Measurements from ENCODE around the gene ERLIN1.
A peak's percentile ranks its signal among the peaks of the same experiment; 100 is the strongest.

The ERLIN1 gene

GRCh38 chr10:100185364-100186252 is at the start of gene ERLIN1:
Gene ERLIN1, minus strand, starts transcription at chr10:100186029. Its CDS starts 403 bp downstream, at chr10:100185626.
- in situ Hi-C loops (cut with MboI; ENCODE audit: low sequenced_read_pairs), result no loop called here

DNA sequence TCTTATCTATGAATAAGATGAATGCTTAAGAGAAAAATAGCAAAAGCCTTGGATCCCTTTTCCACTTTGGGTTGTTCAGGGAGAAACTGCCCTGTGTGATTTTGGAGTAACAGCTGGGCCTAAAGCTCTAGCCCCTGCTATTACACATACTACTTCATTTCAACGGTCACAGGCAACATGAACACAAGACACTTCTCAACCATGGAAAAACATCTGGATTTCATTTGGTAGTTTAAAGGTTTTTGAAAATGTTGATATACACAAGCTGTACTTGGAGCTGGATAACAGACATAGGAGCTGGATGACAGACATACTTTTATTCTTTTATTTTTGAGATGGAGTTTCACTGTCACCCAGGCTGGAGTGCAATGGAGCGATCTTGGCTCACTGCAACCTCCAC is 46.3 kb upstream of the ERLIN1 start:
- in situ Hi-C loops (cut with MboI; ENCODE audit: low sequenced_read_pairs), result no loop called here
- peaks cover 29% of the 10 kb centered on the region for H3K36me3 ChIP-seq (replicated peaks)

More at GRCh38 chr10:100185364-100186252, at the start of gene ERLIN1:
- Histone ChIP-seq H3K9me3 (no peaks in the 10 kb centered on the region), H3K4me1 (peaks cover 14% of the 10 kb centered on the region), H3K4me3 (peak within 1 kb of the TSS; percentile 52), H3K27me3 (ENCODE audit: low read depth) (no peaks in the 10 kb centered on the region), H3K36me3 (replicated peaks) (peaks cover 25% of the 10 kb centered on the region)
- DNase-seq (ENCODE audit: low spot score in 2 of 2), result peak; percentile 90 to 95

GRCh38 chr10:100229819-100230422 is 44.1 kb upstream of the ERLIN1 start:
- H3K36me3 ChIP-seq (replicated peaks), result peaks cover 21% of the 10 kb centered on the region
- in situ Hi-C loops (cut with MboI; ENCODE audit: low sequenced_read_pairs), result no loop called here
- H3K4me3 ChIP-seq, result peak overlapping the region; percentile 68

More for the DNA sequence above, 46.3 kb upstream of the ERLIN1 start:
- Histone ChIP-seq H3K4me1 (peaks cover 8% of the 10 kb centered on the region), H3K27me3 (ENCODE audit: low read depth) (no peaks in the 10 kb centered on the region), H3K4me3 (no peak overlapping the region), H3K9me3 (no peaks in the 10 kb centered on the region)
- DNase-seq (ENCODE audit: low spot score in 2 of 2), result no peak

DNA sequence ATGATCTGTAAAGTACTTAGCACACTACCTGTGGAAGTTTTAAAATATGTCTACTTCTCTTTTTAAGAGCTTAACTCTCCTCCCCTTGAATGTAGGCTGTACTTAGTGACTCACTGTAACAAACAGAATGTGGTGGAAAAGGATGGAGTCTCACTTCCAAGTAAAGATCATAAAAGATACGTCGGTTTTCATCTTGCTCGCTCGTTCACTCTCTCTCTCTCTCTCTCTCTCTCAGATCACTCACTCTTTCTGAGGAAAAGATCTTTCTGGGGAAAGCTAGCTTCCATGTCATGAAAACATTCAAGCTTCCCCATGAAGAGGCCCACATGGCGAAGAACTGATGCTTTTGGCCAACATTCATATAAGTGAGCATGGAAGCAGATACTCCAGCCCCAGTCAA is 38.0 kb upstream of the ERLIN1 start:
- H3K36me3 ChIP-seq (replicated peaks), result peaks cover 56% of the 10 kb centered on the region
- no peak overlapping the region for H3K4me3 ChIP-seq
- H3K4me1 ChIP-seq, result peaks cover 8% of the 10 kb centered on the region
- no peak for DNase-seq (ENCODE audit: low spot score in 2 of 2)
- no peaks in the 10 kb centered on the region for H3K9me3 ChIP-seq
- H3K27me3 ChIP-seq (ENCODE audit: low read depth), result no peaks in the 10 kb centered on the region
- in situ Hi-C loops (cut with MboI; ENCODE audit: low sequenced_read_pairs), result no loop called here

More at GRCh38 chr10:100229819-100230422, 44.1 kb upstream of the ERLIN1 start:
- no peaks in the 10 kb centered on the region for H3K9me3 ChIP-seq
- DNase-seq (ENCODE audit: low spot score in 2 of 2), result no peak
- H3K27me3 ChIP-seq (ENCODE audit: low read depth), result no peaks in the 10 kb centered on the region
- peaks cover 8% of the 10 kb centered on the region for H3K4me1 ChIP-seq

DNA sequence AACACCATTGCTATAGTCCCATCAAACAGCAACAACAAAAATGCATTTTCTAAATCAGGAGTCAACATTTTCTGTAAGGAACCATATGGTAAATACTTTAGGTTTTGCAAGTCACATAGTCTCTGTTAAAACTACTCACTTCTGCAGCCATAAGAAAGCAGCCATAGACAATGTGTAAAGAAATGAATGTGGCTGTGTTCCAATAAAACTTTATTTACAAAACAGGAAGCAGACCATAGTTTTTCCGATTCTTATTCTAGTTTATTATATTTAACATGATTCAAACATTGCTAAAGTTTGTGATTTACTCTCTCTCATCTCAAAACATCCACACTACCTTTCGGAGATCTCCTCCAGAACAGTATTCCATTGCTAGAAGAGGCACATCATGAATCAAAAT is 36.7 kb upstream of the ERLIN1 start:
- no peak for DNase-seq (ENCODE audit: low spot score in 2 of 2)
- H3K36me3 ChIP-seq (replicated peaks), result peaks cover 69% of the 10 kb centered on the region
- H3K27me3 ChIP-seq (ENCODE audit: low read depth), result no peaks in the 10 kb centered on the region
- H3K4me3 ChIP-seq, result no peak overlapping the region
- in situ Hi-C loops (cut with MboI; ENCODE audit: low sequenced_read_pairs), result no loop called here
- H3K9me3 ChIP-seq, result no peaks in the 10 kb centered on the region
- no peaks in the 10 kb centered on the region; the same call in 1 of the 2 replicates for H3K4me1 ChIP-seq

DNA sequence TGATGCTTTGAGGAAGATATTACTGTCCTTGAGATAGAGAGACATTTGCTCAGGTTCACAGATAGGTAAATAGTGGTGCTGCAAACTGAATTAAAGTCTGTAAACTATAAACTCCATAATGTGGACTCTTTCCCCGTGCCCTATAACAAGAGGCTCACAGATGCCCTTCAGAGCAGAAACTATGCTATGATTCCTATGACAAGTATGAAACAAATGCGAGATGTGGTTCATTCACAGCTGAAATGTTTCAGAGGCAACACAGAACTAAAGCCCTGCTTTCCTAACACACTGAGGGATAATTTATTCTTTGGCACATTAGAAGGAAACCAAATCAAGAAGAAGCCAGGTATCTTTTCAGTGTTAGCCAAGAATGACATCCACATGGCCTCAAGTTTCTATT is 30.2 kb upstream of the ERLIN1 start:
- H3K4me1 ChIP-seq, result peaks cover 3% of the 10 kb centered on the region
- no peak overlapping the region for H3K4me3 ChIP-seq
- peaks cover 69% of the 10 kb centered on the region for H3K36me3 ChIP-seq (replicated peaks)
- H3K9me3 ChIP-seq, result no peaks in the 10 kb centered on the region
- in situ Hi-C loops (cut with MboI; ENCODE audit: low sequenced_read_pairs), result no loop called here
- no peak for DNase-seq (ENCODE audit: low spot score in 2 of 2)
- no peaks in the 10 kb centered on the region for H3K27me3 ChIP-seq (ENCODE audit: low read depth)

DNA sequence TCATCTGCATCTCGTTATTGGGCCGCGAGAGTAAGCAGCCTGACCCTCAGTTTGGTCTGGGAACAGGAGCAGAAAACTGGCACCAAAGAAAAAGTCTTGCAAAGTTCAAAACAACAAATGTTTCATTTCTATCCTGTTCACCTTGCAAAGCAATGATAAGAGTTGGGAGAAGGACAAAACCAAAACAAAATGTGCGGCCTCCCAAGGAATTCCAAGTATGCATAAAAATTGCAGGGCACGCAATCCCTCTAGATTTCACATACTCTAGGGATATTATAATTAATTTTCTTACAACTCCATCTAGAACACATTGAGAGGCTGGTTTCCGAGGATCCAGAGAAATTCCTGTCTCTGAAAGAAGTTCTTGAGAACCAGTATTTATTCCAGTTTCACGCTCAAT is 23.5 kb upstream of the ERLIN1 start:
- Histone ChIP-seq H3K27me3 (ENCODE audit: low read depth) (no peaks in the 10 kb centered on the region), H3K4me3 (no peak overlapping the region), H3K36me3 (replicated peaks) (peaks cover 56% of the 10 kb centered on the region), H3K4me1 (peaks cover 34% of the 10 kb centered on the region), H3K9me3 (no peaks in the 10 kb centered on the region)
- peak; percentile 41 to 59 for DNase-seq (ENCODE audit: low spot score in 2 of 2)
- in situ Hi-C loops (cut with MboI; ENCODE audit: low sequenced_read_pairs), result no loop called here

DNA sequence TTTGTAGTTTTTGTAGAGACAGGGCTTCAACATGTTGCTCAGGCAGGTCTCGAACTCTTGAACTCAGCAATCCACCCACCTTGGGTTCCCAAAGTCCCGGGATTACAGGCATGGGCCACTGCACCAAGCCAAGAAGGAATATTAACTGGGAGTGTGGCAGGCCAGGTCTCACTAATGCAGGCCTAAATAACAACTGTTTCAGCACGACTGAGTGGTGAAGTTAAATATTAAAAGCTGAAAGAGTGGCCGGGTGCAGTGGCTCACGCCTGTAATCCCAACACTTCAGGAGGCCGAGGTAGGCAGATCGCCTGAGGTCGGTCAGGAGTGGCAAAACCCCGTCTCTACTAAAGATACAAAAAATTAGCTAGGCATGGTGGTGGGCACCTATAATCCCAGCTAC is 22.4 kb upstream of the ERLIN1 start:
- H3K9me3 ChIP-seq, result no peaks in the 10 kb centered on the region
- in situ Hi-C loops (cut with MboI; ENCODE audit: low sequenced_read_pairs), result no loop called here
- DNase-seq (ENCODE audit: low spot score in 2 of 2), result no peak
- H3K36me3 ChIP-seq (replicated peaks), result peaks cover 60% of the 10 kb centered on the region
- no peak overlapping the region for H3K4me3 ChIP-seq
- H3K4me1 ChIP-seq, result peaks cover 34% of the 10 kb centered on the region
- H3K27me3 ChIP-seq (ENCODE audit: low read depth), result no peaks in the 10 kb centered on the region

- Histone ChIP-seq H3K27me3 (ENCODE audit: low read depth) (no peaks in the 10 kb centered on the region), H3K9me3 (no peaks in the 10 kb centered on the region), H3K4me1 (peaks cover 18% of the 10 kb centered on the region), H3K36me3 (replicated peaks) (peaks cover 76% of the 10 kb centered on the region), H3K4me3 (no peak overlapping the region)
- in situ Hi-C loops (cut with MboI; ENCODE audit: low sequenced_read_pairs), result no loop called here
- no peak for DNase-seq (ENCODE audit: low spot score in 2 of 2)
Measured at GRCh38 chr10:100204370-100204769, 18.5 kb upstream of the ERLIN1 start.

DNA sequence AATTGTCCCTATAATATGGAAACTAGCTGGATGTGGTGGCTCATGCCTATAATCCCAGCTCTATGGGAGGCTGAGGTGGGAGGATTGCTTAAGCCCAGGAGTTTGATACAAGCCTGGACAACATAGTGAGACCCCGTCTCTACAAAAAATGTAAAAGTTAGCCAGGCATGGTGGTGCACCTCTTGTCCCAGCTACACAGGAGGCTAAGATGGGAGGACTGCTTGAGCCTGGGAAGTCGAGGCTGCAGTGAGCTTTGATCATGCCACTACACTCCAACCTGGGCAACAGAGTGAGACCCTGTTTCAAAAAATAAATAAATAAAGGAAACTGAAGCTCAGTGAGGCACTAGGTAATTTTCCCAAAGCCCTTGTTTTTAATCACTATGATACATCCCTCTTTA is 15.7 kb upstream of the ERLIN1 start:
- H3K4me3 ChIP-seq, result no peak overlapping the region
- H3K4me1 ChIP-seq, result no peaks in the 10 kb centered on the region
- no peaks in the 10 kb centered on the region for H3K9me3 ChIP-seq
- H3K36me3 ChIP-seq (replicated peaks), result peaks cover 79% of the 10 kb centered on the region
- H3K27me3 ChIP-seq (ENCODE audit: low read depth), result no peaks in the 10 kb centered on the region
- no peak for DNase-seq (ENCODE audit: low spot score in 2 of 2)
- in situ Hi-C loops (cut with MboI; ENCODE audit: low sequenced_read_pairs), result no loop called here

DNA sequence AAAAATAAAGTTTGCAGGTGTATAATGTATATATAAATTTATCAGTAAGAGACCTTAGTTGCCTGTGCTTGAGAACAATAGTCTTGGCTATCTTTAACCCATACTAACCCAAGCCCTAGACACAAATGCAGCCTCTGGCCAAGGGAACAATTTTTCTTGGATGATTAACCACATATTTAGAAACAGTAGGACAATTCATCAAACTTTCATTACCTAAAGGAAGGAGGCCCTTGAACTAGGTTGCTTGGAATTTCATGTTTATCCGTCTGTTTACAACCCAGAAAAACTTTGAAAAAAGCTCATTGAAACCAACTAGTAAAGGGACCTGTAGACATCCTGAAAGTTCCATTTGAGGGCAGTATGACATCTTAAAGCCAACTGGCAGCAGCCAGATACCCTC is 8.9 kb upstream of the ERLIN1 start:
- Histone ChIP-seq H3K27me3 (ENCODE audit: low read depth) (no peaks in the 10 kb centered on the region), H3K36me3 (replicated peaks) (peaks cover 64% of the 10 kb centered on the region), H3K4me1 (no peaks in the 10 kb centered on the region), H3K9me3 (no peaks in the 10 kb centered on the region), H3K4me3 (no peak overlapping the region)
- no peak for DNase-seq (ENCODE audit: low spot score in 2 of 2)
- in situ Hi-C loops (cut with MboI; ENCODE audit: low sequenced_read_pairs), result no loop called here

GRCh38 chr10:100192350-100192749 is 6.5 kb upstream of the ERLIN1 start:
- Histone ChIP-seq H3K4me3 (no peak overlapping the region), H3K36me3 (replicated peaks) (peaks cover 60% of the 10 kb centered on the region), H3K27me3 (ENCODE audit: low read depth) (no peaks in the 10 kb centered on the region), H3K9me3 (no peaks in the 10 kb centered on the region), H3K4me1 (no peaks in the 10 kb centered on the region)
- DNase-seq (ENCODE audit: low spot score in 2 of 2), result no peak
- in situ Hi-C loops (cut with MboI; ENCODE audit: low sequenced_read_pairs), result no loop called here

GRCh38 chr10:100186253-100187212 is 704 bp upstream of the ERLIN1 start:
- H3K27me3 ChIP-seq (ENCODE audit: low read depth), result no peaks in the 10 kb centered on the region
- no peaks in the 10 kb centered on the region for H3K9me3 ChIP-seq
- in situ Hi-C loops (cut with MboI; ENCODE audit: low sequenced_read_pairs), result no loop called here
- H3K36me3 ChIP-seq (replicated peaks), result peaks cover 34% of the 10 kb centered on the region
- peak; percentile 33 to 57 for DNase-seq (ENCODE audit: low spot score in 2 of 2)
- peak overlapping the region; percentile 52 for H3K4me3 ChIP-seq
- H3K4me1 ChIP-seq, result peaks cover 14% of the 10 kb centered on the region
